ENCODE measurements around the gene LCN6. TPM values are rescaled to one million over a fixed set of nuclear protein-coding genes. Genes with fewer than 3 reads are reported as not detected.

The LCN6 gene
- polyA plus RNA-seq, 1 donor from 2014 or later = not detected

DNA sequence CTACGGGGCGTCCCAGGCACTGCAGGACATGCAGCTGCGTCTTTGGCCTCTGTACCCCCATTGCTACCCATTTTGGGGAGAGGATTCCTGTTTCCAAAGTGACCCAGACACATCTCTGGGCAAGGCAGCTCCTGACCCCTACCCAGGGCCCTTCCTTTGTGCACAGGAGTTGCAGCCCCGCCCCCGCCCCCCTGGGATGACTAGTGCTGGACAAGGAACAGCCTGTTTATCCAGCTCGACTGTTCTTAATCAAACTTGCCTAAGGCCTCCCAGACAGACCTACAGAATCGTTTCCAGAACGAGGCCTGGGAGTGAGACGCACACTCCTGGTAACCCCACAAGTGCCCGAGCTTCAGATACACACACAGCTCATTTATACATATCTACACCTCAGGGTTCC is 22.7 kb downstream of the LCN6 start:
- Histone ChIP-seq H3K27ac (ENCODE audit: low read length) (no peak overlapping the region), H3K9ac (ENCODE audit: low read length) (no peak overlapping the region), H3K4me2 (ENCODE audit: low read length) (no peak overlapping the region), H3F3A (ENCODE audit: insufficient read depth, low read length, poor library complexity, severe bottlenecking) (no peaks in the 10 kb centered on the region), H3K9me3 (ENCODE audit: low read length) (no peaks in the 10 kb centered on the region), H3K79me2 (replicated peaks; ENCODE audit: insufficient read depth, low read length) (peaks cover 21% of the 10 kb centered on the region), H3K27me3 (ENCODE audit: insufficient read depth, low read depth, low read length) (peaks cover 8% of the 10 kb centered on the region), H3K9me2 (ENCODE audit: insufficient read depth, low read length) (no peaks in the 10 kb centered on the region), H4K20me1 (ENCODE audit: insufficient read depth) (peaks cover 10% of the 10 kb centered on the region), H3K36me3 (ENCODE audit: insufficient read depth, low read length) (no peaks in the 10 kb centered on the region), H3K4me3 (ENCODE audit: low read length) (peak overlapping the region; percentile 94), H2AFZ (ENCODE audit: low read depth, low read length) (no peak overlapping the region)
- no peak for TF ChIP-seq POLR2AphosphoS5 (IDR thresholded peaks at IDR 0.05)
- TF ChIP-seq TAF1 (IDR thresholded peaks at IDR 0.05; ENCODE audit: low read depth) = no peak
- TF ChIP-seq SMC3 (conservative IDR thresholded peaks at IDR 0.05; ENCODE audit: poor library complexity) = no peak
- TF ChIP-seq EP300 (conservative IDR thresholded peaks at IDR 0.05; ENCODE audit: poor library complexity, severe bottlenecking) = no peak
- TF ChIP-seq, protein P1, sequence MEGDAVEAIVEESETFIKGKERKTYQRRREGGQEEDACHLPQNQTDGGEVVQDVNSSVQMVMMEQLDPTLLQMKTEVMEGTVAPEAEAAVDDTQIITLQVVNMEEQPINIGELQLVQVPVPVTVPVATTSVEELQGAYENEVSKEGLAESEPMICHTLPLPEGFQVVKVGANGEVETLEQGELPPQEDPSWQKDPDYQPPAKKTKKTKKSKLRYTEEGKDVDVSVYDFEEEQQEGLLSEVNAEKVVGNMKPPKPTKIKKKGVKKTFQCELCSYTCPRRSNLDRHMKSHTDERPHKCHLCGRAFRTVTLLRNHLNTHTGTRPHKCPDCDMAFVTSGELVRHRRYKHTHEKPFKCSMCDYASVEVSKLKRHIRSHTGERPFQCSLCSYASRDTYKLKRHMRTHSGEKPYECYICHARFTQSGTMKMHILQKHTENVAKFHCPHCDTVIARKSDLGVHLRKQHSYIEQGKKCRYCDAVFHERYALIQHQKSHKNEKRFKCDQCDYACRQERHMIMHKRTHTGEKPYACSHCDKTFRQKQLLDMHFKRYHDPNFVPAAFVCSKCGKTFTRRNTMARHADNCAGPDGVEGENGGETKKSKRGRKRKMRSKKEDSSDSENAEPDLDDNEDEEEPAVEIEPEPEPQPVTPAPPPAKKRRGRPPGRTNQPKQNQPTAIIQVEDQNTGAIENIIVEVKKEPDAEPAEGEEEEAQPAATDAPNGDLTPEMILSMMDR (IDR thresholded peaks at IDR 0.05; ENCODE audit: poor library complexity, severe bottlenecking) = no peak
- TF ChIP-seq EZH2 (IDR thresholded peaks at IDR 0.05; ENCODE audit: borderline replicate concordance, insufficient read depth, low read length, poor library complexity, severe bottlenecking) = no peak
- TF ChIP-seq MXI1 (conservative IDR thresholded peaks at IDR 0.05; ENCODE audit: poor library complexity, severe bottlenecking) = no peak
- TF ChIP-seq, protein P2, sequence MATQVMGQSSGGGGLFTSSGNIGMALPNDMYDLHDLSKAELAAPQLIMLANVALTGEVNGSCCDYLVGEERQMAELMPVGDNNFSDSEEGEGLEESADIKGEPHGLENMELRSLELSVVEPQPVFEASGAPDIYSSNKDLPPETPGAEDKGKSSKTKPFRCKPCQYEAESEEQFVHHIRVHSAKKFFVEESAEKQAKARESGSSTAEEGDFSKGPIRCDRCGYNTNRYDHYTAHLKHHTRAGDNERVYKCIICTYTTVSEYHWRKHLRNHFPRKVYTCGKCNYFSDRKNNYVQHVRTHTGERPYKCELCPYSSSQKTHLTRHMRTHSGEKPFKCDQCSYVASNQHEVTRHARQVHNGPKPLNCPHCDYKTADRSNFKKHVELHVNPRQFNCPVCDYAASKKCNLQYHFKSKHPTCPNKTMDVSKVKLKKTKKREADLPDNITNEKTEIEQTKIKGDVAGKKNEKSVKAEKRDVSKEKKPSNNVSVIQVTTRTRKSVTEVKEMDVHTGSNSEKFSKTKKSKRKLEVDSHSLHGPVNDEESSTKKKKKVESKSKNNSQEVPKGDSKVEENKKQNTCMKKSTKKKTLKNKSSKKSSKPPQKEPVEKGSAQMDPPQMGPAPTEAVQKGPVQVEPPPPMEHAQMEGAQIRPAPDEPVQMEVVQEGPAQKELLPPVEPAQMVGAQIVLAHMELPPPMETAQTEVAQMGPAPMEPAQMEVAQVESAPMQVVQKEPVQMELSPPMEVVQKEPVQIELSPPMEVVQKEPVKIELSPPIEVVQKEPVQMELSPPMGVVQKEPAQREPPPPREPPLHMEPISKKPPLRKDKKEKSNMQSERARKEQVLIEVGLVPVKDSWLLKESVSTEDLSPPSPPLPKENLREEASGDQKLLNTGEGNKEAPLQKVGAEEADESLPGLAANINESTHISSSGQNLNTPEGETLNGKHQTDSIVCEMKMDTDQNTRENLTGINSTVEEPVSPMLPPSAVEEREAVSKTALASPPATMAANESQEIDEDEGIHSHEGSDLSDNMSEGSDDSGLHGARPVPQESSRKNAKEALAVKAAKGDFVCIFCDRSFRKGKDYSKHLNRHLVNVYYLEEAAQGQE (IDR thresholded peaks at IDR 0.05; ENCODE audit: borderline replicate concordance) = no peak
- TF ChIP-seq RAD21 (conservative IDR thresholded peaks at IDR 0.05) = no peak

DNA sequence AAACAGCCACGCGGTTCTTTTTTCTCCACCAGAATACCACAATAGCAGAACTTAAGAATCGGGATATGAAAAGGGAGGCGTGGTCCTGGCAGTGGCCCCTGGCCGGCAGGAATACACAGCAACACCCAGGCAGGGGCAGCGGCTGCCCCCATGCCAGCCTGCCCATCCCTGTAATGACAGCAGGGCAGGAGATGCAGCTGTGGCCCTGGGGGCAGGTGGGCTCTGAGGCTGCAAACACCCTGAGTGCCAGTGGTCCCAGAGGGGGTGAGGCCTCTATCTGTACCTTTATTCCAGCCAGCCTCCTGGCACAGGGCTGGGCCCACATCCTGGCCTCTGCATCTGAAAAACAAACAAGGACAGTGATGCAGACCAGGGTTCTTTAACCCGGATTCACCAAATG is 23.6 kb downstream of the LCN6 start:
- Histone ChIP-seq H3K9me3 (ENCODE audit: low read length) (no peaks in the 10 kb centered on the region), H3K36me3 (ENCODE audit: insufficient read depth, low read length) (no peaks in the 10 kb centered on the region), H3K4me3 (ENCODE audit: low read length) (no peak overlapping the region)

More for the DNA sequence above, 23.6 kb downstream of the LCN6 start:
- Histone ChIP-seq H3K27ac (ENCODE audit: low read length) (no peak overlapping the region), H2AFZ (ENCODE audit: low read depth, low read length) (no peak overlapping the region), H3F3A (ENCODE audit: insufficient read depth, low read length, poor library complexity, severe bottlenecking) (no peaks in the 10 kb centered on the region), H3K79me2 (replicated peaks; ENCODE audit: insufficient read depth, low read length) (peaks cover 21% of the 10 kb centered on the region), H3K9ac (ENCODE audit: low read length) (no peak overlapping the region), H3K27me3 (ENCODE audit: insufficient read depth, low read depth, low read length) (peaks cover 8% of the 10 kb centered on the region), H4K20me1 (ENCODE audit: insufficient read depth) (peaks cover 10% of the 10 kb centered on the region), H3K9me2 (ENCODE audit: insufficient read depth, low read length) (no peaks in the 10 kb centered on the region), H3K4me2 (ENCODE audit: low read length) (no peak overlapping the region)
- TF ChIP-seq POLR2AphosphoS5 (IDR thresholded peaks at IDR 0.05) (no peak), TAF1 (IDR thresholded peaks at IDR 0.05; ENCODE audit: low read depth) (no peak), EZH2 (IDR thresholded peaks at IDR 0.05; ENCODE audit: borderline replicate concordance, insufficient read depth, low read length, poor library complexity, severe bottlenecking) (no peak), RAD21 (conservative IDR thresholded peaks at IDR 0.05) (no peak), EP300 (conservative IDR thresholded peaks at IDR 0.05; ENCODE audit: poor library complexity, severe bottlenecking) (no peak), SMC3 (conservative IDR thresholded peaks at IDR 0.05; ENCODE audit: poor library complexity) (no peak), MXI1 (conservative IDR thresholded peaks at IDR 0.05; ENCODE audit: poor library complexity, severe bottlenecking) (no peak)
- TF ChIP-seq, protein P1 (IDR thresholded peaks at IDR 0.05; ENCODE audit: poor library complexity, severe bottlenecking) = no peak
- TF ChIP-seq, protein P2 (IDR thresholded peaks at IDR 0.05; ENCODE audit: borderline replicate concordance) = no peak
